PC-3 (cell line): Measurements from ENCODE around the gene ARVCF.

Source experiments
- CTCF ChIP-seq: fragments of 300-600 bp; sonication (generic); conservative IDR thresholded peaks from 2 replicates; pipeline ENCODE4 v1.5.1; 2017; ENCODE audit warnings: antibody characterized with exemption, low read depth, mild to moderate bottlenecking, low read length
- EZH2 ChIP-seq: fragments of 300-600 bp; sonication (generic); IDR thresholded peaks from one replicate; pipeline ENCODE4 v1.6.1; 2017; ENCODE audit warnings: antibody characterized with exemption, mild to moderate bottlenecking, low read length; ENCODE audit not compliant: unreplicated experiment
- EZH2phosphoT487 ChIP-seq: fragments of 300-600 bp; sonication (generic); IDR thresholded peaks from 2 replicates; pipeline ENCODE4 v1.6.1; 2018; ENCODE audit warnings: mild to moderate bottlenecking, antibody characterized with exemption, low read length, borderline replicate concordance

DNA sequence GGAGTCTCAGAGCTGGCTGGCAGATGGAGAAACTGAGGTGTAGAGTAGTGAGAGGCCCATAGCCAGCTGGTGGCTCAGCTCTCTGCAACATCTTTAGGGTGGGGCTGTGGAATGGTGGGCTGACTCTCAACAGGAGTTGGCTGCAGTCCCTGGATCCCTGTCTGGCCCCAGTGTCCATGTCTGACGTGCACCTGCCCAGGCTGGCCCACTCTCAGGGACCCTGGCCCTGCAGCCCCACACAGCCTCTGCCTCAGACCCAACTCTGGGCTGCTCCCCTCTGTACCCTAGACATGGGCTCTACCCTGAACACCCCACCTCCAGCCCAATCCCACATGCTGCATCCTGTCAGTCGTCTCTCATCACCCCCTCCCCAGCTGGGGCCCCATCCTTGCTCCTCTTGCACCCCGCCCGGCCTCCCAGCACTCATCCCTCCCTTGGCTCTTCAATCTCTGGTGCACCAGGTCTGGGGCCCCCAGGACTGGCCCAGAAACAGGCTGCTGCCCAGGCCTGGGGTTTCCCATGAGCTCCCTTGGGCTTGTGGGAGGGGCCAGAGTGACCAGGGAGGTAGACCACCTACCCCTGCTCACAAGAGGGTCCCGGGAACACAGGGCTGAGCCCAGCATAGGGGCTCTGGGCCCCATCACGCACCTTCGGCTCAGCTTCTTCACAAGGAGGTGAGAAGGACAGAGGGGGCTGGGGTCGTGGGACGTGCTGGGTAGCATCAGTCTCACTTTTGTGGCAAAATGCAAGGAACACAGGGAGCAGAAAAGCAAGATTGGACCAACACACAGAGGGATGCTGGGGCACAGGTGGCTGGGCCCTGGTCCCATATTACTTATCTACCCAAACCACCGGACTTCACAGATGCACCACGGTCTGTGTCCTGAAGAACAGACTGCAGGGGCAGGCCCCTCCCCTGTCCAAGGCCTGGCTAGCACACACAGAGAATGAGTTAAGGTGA lies 31.5 kb downstream of the ARVCF start:
- TF ChIP-seq CTCF = no peak
- TF ChIP-seq EZH2 = no peak
- no peak for TF ChIP-seq EZH2phosphoT487
